GM21423 (cell line): Measurements from ENCODE around the gene ATP5PO.
"Not testable (repeated sequence)": the region's sequence is repeated elsewhere in the genome, so short reads cannot be mapped to it uniquely, and the experiment has no call there.

Experiments used
- ATAC-seq: cut with Tn5 transposase; IDR thresholded peaks from one replicate; pipeline ENCODE4 v1.9.1; 2021; ENCODE audit warnings: mild to moderate bottlenecking, moderate library complexity; ENCODE audit not compliant: unreplicated experiment

ATP5PO gene

GRCh38 chr21:33872881-33873515 lies 42.6 kb downstream of the ATP5PO start:
- no peak for ATAC-seq

DNA sequence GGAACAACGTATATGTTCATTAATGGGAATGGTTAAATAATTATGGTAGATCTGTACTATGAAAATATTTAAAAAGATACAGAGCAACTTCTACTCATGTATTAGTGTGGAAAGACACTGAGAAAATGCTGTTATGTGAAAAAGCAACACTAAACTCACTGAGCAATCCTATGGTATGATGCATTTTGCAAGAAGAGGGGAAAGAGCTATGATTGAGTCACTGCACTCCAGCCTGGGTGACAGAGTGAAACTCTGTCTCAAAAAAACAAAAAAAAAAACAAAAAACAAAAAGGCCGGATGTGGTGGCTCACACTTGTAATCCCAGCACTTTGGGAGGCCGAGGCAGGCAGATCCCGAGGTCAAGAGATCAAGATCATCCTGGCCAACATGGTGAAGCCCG lies 44.4 kb downstream of the ATP5PO start:
- ATAC-seq = no peak

GRCh38 chr21:33870768-33871167 lies 44.8 kb downstream of the ATP5PO start:
- no peak for ATAC-seq

DNA sequence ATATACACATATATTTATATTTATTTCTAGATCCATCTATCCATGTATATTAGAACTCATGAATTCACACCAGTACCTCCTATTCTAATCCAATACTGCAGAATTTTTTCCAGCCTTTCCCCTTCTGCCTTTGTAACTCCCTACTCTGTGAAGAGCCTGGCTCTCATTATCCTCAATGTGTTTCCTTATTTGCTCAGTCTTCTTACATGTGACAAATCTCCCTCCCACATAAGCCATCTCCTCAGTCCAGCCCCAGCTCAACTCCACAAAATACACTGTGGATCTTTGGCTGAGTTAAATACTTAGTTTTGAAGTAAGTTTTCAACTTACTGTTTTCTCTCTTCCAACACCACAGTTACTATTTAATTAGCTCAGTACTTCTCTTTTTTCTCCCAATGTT lies 45.7 kb downstream of the ATP5PO start:
- no peak for ATAC-seq

GRCh38 chr21:33867868-33868267 lies 47.7 kb downstream of the ATP5PO start:
- ATAC-seq = not testable (repeated sequence)

DNA sequence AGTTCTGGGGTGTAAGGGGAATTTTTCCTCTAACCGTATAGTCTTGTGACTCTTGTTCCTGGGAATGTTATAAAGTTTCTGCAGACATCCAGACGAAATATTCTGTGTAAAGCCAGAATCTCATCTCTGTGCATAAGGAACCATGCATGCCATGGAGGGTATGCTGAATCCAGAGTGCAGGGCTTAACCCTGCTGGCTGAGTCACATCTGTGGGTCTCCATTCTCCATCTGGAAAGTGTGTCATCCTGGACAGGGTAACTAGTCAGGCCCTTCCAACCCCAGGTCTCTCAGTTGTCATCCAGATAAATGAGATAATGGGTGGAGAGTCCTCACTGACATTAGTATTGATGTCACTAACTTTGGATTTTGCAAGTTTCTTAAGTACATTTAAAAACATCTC lies 48.8 kb downstream of the ATP5PO start:
- ATAC-seq = no peak

DNA sequence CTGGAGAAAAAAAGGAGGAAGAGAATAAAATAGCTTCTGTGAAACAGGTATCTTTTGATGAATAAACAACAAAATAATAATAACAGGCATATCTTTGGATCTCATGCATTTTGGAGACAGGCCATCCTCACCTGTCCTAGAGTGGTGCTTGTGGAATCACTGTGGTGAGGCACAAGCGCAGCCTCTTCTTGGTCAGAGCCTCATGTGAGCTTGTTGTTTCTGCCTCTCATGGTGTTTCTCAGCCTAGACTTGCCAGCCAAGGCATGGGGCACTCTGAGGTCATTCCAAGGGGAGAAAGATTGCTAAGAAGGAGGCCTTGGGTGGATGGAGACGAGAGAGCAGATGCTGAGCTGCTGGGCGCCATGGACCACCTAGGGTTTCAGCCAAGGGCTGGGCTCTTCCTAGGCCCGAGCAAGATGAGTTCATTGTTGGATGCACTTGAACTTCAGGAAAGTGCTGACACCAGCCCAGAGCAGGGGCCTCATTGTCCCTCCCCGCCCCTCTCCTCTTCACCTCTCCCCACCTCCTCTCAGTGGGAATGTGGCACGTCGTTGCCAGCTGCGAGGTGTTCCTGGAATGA lies 49.5 kb downstream of the ATP5PO start:
- no peak for ATAC-seq

- ATAC-seq = no peak
These were observed 50.4 kb downstream of the ATP5PO start for GRCh38 chr21:33865176-33865575.

DNA sequence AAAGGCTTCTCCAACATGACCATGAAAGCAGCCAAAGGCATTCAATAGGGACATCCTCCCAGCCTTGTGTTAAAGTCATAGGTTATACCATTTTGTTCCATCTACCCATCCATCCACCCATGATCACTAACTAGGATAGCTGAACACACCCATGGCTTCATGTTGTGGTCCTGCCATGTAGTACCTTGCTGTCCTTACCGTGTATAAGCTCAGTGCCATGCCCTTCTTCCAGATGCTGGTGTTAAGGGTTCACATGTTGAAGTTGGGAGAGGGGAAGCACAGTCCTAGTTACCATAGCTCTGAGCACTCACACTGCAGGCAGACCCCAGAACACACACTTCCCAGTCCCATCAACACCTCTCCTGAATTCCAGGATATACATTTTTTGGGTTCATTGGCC lies 51.5 kb downstream of the ATP5PO start:
- no peak for ATAC-seq

DNA sequence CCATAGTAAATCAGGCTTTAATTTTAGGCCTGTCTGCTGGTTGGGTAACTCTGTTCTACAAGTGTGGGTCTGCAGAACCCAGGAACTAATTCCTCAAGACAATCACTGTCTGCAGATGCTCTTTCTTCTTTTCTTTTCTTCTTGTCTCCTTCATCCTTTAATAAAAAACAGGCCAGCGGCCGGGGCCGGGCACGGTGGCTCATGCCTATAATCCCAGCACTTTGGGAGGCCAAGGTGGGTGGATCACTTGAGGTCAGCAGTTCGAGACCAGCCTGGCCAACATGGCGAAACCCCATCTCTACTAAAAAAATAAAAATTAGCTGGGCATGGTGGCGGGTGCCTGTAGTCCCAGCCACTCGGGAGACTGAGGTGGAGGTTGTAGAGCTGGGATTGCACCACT lies 52.4 kb downstream of the ATP5PO start:
- ATAC-seq = not testable (repeated sequence)

- ATAC-seq = no peak
These were observed 54.5 kb downstream of the ATP5PO start for GRCh38 chr21:33861125-33861524.

GRCh38 chr21:33860332-33860879 lies 55.2 kb downstream of the ATP5PO start:
- no peak for ATAC-seq

GRCh38 chr21:33859373-33860102 lies 56.1 kb downstream of the ATP5PO start:
- no peak for ATAC-seq

DNA sequence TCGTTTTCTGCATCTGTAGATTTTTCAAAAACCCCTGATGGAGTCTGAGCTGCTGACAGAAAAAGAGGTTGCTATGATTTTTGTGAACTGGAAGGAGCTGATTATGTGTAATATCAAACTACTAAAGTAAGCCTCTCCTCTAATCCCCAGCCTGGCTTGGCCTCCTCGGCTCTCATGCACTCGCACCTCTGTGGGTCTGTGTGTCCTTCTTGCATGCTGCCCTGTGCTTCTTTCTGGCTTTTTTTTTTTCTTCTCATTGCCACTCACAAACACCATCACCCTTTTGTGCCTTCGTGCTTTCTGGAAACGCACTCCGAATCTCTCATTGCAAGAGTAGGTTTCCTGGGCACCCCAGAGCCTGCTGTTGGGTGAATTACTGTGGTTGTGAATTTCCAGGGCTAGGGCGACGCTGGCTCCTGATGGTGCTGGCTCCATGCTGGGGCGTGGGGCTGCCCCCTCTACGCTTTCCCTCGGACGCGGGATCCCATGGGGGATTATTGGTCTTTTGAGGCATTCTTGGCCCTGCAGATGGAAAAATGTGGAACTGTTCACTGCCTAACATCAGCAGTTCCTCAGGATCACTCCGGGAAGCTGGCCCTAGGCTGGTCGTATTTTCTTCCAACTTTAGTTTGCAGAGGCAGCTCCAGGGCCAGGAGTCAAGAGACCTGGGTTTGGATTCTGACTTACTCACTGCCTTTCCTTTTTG lies 56.8 kb downstream of the ATP5PO start:
- no peak for ATAC-seq

DNA sequence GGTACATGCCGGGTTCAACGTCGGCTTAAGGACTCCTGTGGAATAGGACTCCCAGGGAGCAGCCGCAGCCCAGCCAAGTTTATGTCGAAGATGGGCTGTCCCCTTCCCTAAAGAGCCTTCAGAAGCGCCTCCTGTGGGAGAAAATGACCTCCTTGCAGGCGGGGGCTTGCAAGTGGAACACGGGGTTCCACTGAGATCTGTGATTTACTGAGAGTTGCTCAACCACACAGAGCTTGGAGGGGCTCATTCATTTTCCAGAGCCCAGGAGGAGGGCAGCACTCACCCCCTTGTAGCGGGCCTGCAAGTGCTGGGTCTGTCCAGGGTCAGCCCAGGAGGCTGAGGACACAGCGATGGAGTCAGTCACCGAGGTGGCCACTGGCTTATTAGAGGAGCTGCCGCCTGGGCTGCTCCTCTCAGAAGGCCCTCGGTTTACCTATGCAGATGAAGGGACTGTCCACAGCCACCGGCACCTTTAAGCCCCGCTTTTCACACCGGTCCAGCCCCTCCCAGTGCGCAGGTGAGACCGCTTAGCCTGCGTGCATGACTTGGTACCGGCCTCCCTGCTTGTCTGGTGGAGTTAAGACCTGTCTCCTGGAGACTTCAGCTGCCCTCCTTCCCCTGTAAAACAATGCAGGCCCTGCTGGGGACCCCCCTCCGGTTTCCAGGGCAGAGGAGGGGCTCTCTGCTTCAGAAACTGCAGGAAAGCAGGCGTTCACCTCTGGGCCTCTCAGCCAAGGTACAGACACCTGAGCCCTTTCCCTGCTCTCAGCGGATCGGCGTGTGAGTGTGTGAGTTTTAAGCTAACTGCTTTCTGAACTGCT lies 57.5 kb downstream of the ATP5PO start:
- ATAC-seq = no peak

DNA sequence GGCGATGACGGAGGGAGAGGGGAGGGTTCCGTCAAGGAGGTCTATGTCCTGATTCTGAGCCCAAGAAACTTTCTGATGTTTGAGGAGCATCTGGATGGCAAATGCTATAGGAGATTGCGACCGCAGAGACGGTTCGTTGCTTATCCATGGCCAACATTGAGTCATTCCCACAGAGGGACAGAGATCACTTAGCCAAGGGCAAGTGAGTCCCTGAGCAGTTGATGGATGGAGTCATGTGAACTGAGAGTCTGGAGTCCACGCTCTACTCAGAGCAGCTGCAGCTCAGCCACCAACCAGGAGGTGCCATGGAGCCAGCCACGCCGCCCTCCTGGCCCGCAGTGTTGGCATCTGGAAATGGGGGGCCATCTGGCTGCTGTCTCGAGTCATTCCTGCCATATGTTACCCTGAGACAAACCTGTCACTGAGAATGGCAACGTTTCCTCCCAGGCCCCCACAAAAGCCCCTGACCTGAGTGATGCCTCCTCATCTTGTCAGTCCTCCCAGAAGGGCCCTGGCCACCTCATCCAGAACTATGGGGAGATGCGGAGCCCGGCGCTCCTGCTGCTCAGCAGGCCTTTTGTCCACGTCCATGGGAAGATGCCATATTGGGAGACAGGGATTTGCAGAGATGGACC lies 58.6 kb downstream of the ATP5PO start:
- no peak for ATAC-seq

DNA sequence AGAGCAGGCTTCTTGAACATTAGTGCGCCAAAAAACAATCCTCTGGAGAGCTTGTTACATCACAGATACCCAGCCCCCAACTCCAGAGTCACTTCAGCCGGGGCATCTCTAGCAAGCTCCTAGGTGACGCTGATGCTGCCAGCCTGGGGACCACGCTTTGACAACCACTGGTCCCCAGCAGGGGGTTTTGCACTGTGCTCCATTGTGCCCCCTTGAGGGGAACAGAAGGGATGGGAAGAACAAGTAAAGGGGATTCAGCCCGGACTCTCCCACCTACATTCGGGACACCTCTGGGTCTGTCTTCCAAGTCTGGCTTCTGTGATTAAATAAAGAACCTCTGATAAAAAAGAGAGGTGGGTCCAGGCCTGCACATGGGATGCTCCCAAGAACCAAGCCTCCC lies 60.4 kb downstream of the ATP5PO start:
- no peak for ATAC-seq

DNA sequence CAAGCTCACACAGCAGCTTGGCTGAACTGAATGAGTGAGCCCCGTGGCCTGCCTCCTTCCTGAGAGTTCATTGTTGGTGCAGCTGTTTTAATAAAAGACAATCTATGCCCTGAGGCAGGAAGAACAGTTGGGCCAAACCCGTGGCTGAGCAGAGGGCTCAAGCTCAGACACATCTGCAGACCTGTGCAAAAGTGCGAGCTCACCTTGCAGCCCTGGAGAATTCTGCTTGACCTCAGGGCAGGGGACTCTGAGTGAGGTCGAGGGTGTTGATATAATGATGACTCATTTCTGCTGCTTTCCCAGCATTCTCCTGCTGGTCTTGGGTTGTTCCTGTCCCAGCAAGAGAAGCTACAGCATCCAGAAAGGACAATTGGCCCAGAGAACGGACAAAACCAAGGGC lies 61.0 kb downstream of the ATP5PO start:
- ATAC-seq = no peak
